GM19351 (cell line): ENCODE measurements around the gene IL17B.
A peak's percentile ranks its signal among the peaks of the same experiment; 100 is the strongest.
"Not testable (repeated sequence)": the region's sequence is repeated elsewhere in the genome, so short reads cannot be mapped to it uniquely, and the experiment has no call there.

ENCODE experiments used
- ATAC-seq: cut with Tn5 transposase; IDR thresholded peaks from one replicate; pipeline ENCODE4 v1.9.1; 2021; ENCODE audit warnings: mild to moderate bottlenecking, moderate library complexity; ENCODE audit not compliant: unreplicated experiment

The IL17B gene

GRCh38 chr5:149403923-149404745 is 25.0 kb upstream of the IL17B start:
- ATAC-seq, result no peak

- no peak for ATAC-seq
Measured at GRCh38 chr5:149402291-149402690, 23.2 kb upstream of the IL17B start.

- ATAC-seq, result no peak
Measured at GRCh38 chr5:149401051-149401450, 22.0 kb upstream of the IL17B start.

GRCh38 chr5:149400304-149400703 is 21.2 kb upstream of the IL17B start:
- no peak for ATAC-seq

GRCh38 chr5:149399775-149400174 is 20.7 kb upstream of the IL17B start:
- ATAC-seq, result no peak

- ATAC-seq, result not testable (repeated sequence)
Measured at GRCh38 chr5:149398747-149399266, 19.7 kb upstream of the IL17B start.

GRCh38 chr5:149397530-149397929 is 18.4 kb upstream of the IL17B start:
- ATAC-seq, result no peak

GRCh38 chr5:149394996-149395395 is 15.9 kb upstream of the IL17B start:
- ATAC-seq, result not testable (repeated sequence)

GRCh38 chr5:149392718-149393117 is 13.6 kb upstream of the IL17B start:
- peak; percentile 60 for ATAC-seq

- no peak for ATAC-seq
Measured at GRCh38 chr5:149391524-149391923, 12.4 kb upstream of the IL17B start.

GRCh38 chr5:149391076-149391475 is 12.0 kb upstream of the IL17B start:
- ATAC-seq, result not testable (repeated sequence)

GRCh38 chr5:149389552-149390495 is 10.7 kb upstream of the IL17B start:
- no peak for ATAC-seq

- ATAC-seq, result no peak
Measured at GRCh38 chr5:149388498-149389190, 9.6 kb upstream of the IL17B start.

GRCh38 chr5:149387982-149388381 is 8.9 kb upstream of the IL17B start:
- ATAC-seq, result no peak

GRCh38 chr5:149387081-149387631 is 8.1 kb upstream of the IL17B start:
- ATAC-seq, result no peak

- ATAC-seq, result no peak
Measured at GRCh38 chr5:149386166-149386565, 7.1 kb upstream of the IL17B start.

GRCh38 chr5:149383399-149383798 is 4.3 kb upstream of the IL17B start:
- ATAC-seq, result no peak

GRCh38 chr5:149382517-149383220 is 3.6 kb upstream of the IL17B start:
- no peak for ATAC-seq

GRCh38 chr5:149381986-149382338 is 2.9 kb upstream of the IL17B start:
- ATAC-seq, result peak; percentile 93
